HepG2 (cell line): ENCODE results near the gene APC2. TPM values are rescaled to one million over a fixed set of nuclear protein-coding genes. Genes with fewer than 3 reads are reported as not detected.

Experiments
- ATAC-seq: fragments of 200-7000 bp; cut with Tn5 transposase; 3 replicates; pipeline ENCODE4 v1.9.1; 2020; ENCODE audit warnings: mild to moderate bottlenecking, moderate library complexity
- BruUV-seq: library from RNA; stranded (reverse); fragments of 400-500 nt; replicated peaks from 2 replicates; lab custom pipeline; 2021; lab: Mats Ljungman, UMichigan
- CTCF ChIA-PET: fragments of 300-600 bp; formaldehyde crosslinking; extraction: SDS; loops from one replicate; lab custom pipeline; 2021; ENCODE audit warnings: low total read pairs, inconsistent platforms, low intra/inter-chr PET ratio; lab: Yijun Ruan, JAX
- POLR2A ChIA-PET: fragments of 350-600 bp; sonication (Branson Sonifier 250); formaldehyde crosslinking; loops from one replicate; lab custom pipeline; 2020; ENCODE audit warnings: antibody characterized with exemption, inconsistent platforms; lab: Yijun Ruan, JAX
- DNase-seq: peaks from one replicate; pipeline ENCODE4 v3.0.0-alpha.2; 2015; ENCODE audit warnings: low spot score
- FAIRE-seq: peaks from 3 replicates; lab custom pipeline; 2011; peaks lifted over from hg19 to GRCh38; lab: Jason Lieb, UNC
- H2AFZ ChIP-seq: one replicate; pipeline ENCODE4 v1.6.1; 2011; ENCODE audit warnings: low read length, inconsistent platforms
- H3K27ac ChIP-seq: fragments of 300-600 bp; 3 replicates; pipeline ENCODE4 v1.8.0; 2011; ENCODE audit warnings: mixed run types, mild to moderate bottlenecking, mixed read lengths, low read length, inconsistent platforms; ENCODE audit not compliant: insufficient read depth; ENCODE audit errors: extremely low read length
- H3K27me3 ChIP-seq, 2 experiments: fragments of 200-600 bp in 1 of 2; 2 replicates in 1 of 2; 3 replicates in 1 of 2; pipeline versions ENCODE4 v1.6.0 to v1.8.0; 2011; ENCODE audit warnings: low read length in 2 of 2, mild to moderate bottlenecking in 2 of 2, moderate library complexity in 2 of 2, inconsistent platforms in 1 of 2; ENCODE audit not compliant: insufficient read depth in 2 of 2, control insufficient read depth in 1 of 2
- H3K36me3 ChIP-seq, 2 experiments: fragments of 200-600 bp in 1 of 2; replicated peaks in 1 of 2; 2 replicates in 1 of 2; 3 replicates in 1 of 2; pipeline versions ENCODE4 v1.5.1 to v1.8.0; 2011; ENCODE audit warnings: low read length in 2 of 2, inconsistent platforms in 1 of 2; ENCODE audit not compliant: insufficient read depth in 2 of 2, control insufficient read depth in 1 of 2
- H3K4me1 ChIP-seq: 2 replicates; pipeline ENCODE4 v1.5.1; 2012; ENCODE audit warnings: low read length, inconsistent platforms; ENCODE audit not compliant: insufficient read depth
- H3K4me2 ChIP-seq: 2 replicates; pipeline ENCODE4 v1.6.0; 2011; ENCODE audit warnings: low read depth, low read length, inconsistent platforms
- H3K4me3 ChIP-seq, 3 experiments: fragments of 200-600 bp in 1 of 3; sonication (generic), shearing (Covaris generic) in 1 of 3; replicated peaks in 1 of 3; 2 replicates each; pipeline ENCODE4 v1.5.1; 2011 to 2016; ENCODE audit warnings: low read length in 3 of 3, inconsistent platforms in 2 of 3, low read depth in 2 of 3, mild to moderate bottlenecking in 2 of 3, control low read depth in 1 of 3, mixed read lengths in 1 of 3; ENCODE audit not compliant: insufficient read depth in 1 of 3
- H3K79me2 ChIP-seq: one replicate; pipeline ENCODE4 v1.6.1; 2011; ENCODE audit warnings: low read length, inconsistent platforms; ENCODE audit not compliant: insufficient read depth
- H3K9ac ChIP-seq: 2 replicates; pipeline ENCODE4 v1.6.0; 2011; ENCODE audit warnings: mild to moderate bottlenecking, low read depth, low read length, inconsistent platforms; ENCODE audit not compliant: insufficient read depth
- H3K9me3 ChIP-seq: 2 replicates; pipeline ENCODE4 v1.5.1; 2012; ENCODE audit warnings: mild to moderate bottlenecking, low read length
- H4K20me1 ChIP-seq: 2 replicates; pipeline ENCODE4 v1.6.0; 2011; ENCODE audit warnings: inconsistent platforms, mild to moderate bottlenecking, low read length, moderate library complexity; ENCODE audit not compliant: insufficient read depth
- ADNP ChIP-seq: sonication (generic); formaldehyde crosslinking; IDR thresholded peaks from 2 replicates; pipeline ENCODE4 v1.4.0; 2020; ENCODE audit warnings: missing genetic modification reagents
- ATF7 ChIP-seq, 2 experiments: fragments of 450-650 bp in 1 of 2; sonication (generic) in 1 of 2; formaldehyde crosslinking in 1 of 2; IDR thresholded peaks; 2 replicates each; pipeline versions ENCODE4 v1.4.0 to v1.6.1; 2016 to 2020; ENCODE audit warnings: antibody characterized with exemption in 1 of 2, mild to moderate bottlenecking in 1 of 2, missing genetic modification reagents in 1 of 2
- CAMTA2 ChIP-seq: sonication (generic); formaldehyde crosslinking; IDR thresholded peaks from 2 replicates; pipeline ENCODE4 v1.4.0; 2020; ENCODE audit warnings: mild to moderate bottlenecking, missing genetic modification reagents, borderline replicate concordance
- CENPT ChIP-seq: sonication (generic); formaldehyde crosslinking; IDR thresholded peaks from 2 replicates; pipeline ENCODE4 v1.8.0; 2022; ENCODE audit warnings: low read depth, mild to moderate bottlenecking, moderate library complexity, missing genetic modification reagents
- DNMT1 ChIP-seq: sonication (generic); formaldehyde crosslinking; IDR thresholded peaks from 2 replicates; pipeline ENCODE4 v1.5.1; 2020; ENCODE audit warnings: mild to moderate bottlenecking, missing genetic modification reagents
- DPF2 ChIP-seq: sonication (generic); formaldehyde crosslinking; IDR thresholded peaks from 2 replicates; pipeline ENCODE4 v1.4.0; 2020; ENCODE audit warnings: mild to moderate bottlenecking, low read depth, missing genetic modification reagents, borderline replicate concordance
- GABPB1 ChIP-seq: IDR thresholded peaks from 2 replicates; pipeline ENCODE4 v1.6.1; 2016; ENCODE audit warnings: mild to moderate bottlenecking, missing genetic modification reagents, moderate library complexity, missing compliant biosample characterization
- HMG20B ChIP-seq: conservative IDR thresholded peaks from 2 replicates; pipeline ENCODE4 v1.6.1; 2016; ENCODE audit warnings: missing genetic modification reagents, missing compliant biosample characterization
- KLF11 ChIP-seq: IDR thresholded peaks from 2 replicates; pipeline ENCODE4 v1.6.1; 2016; ENCODE audit warnings: missing compliant biosample characterization
- MYC ChIP-seq: sonication (generic); formaldehyde crosslinking; IDR thresholded peaks from 2 replicates; pipeline ENCODE4 v1.9.0; 2021; ENCODE audit warnings: missing genetic modification reagents, borderline replicate concordance
- PAX8 ChIP-seq: sonication (generic); formaldehyde crosslinking; IDR thresholded peaks from 2 replicates; pipeline ENCODE4 v1.8.0; 2022; ENCODE audit warnings: mild to moderate bottlenecking, missing genetic modification reagents, borderline replicate concordance
- PRDM4 ChIP-seq: sonication (generic); formaldehyde crosslinking; IDR thresholded peaks from 2 replicates; pipeline ENCODE4 v1.9.0; 2021; ENCODE audit warnings: missing genetic modification reagents, borderline replicate concordance
- ZBTB3 ChIP-seq: sonication (generic); formaldehyde crosslinking; IDR thresholded peaks from 2 replicates; pipeline ENCODE4 v1.4.0; 2020; ENCODE audit warnings: low read depth, mild to moderate bottlenecking, moderate library complexity, missing genetic modification reagents, borderline replicate concordance
- ZBTB4 ChIP-seq: sonication (generic); formaldehyde crosslinking; IDR thresholded peaks from 2 replicates; pipeline ENCODE4 v1.4.0; 2020; ENCODE audit warnings: missing genetic modification reagents, mild to moderate bottlenecking, borderline replicate concordance
- ZNF251 ChIP-seq: sonication (generic); formaldehyde crosslinking; IDR thresholded peaks from 2 replicates; pipeline ENCODE4 v1.9.0; 2021; ENCODE audit warnings: mild to moderate bottlenecking, missing genetic modification reagents
- ZNF558 ChIP-seq: sonication (generic); formaldehyde crosslinking; IDR thresholded peaks from 2 replicates; pipeline ENCODE4 v1.9.0; 2022; ENCODE audit warnings: mild to moderate bottlenecking, missing genetic modification reagents, borderline replicate concordance
- ZNF703 ChIP-seq: sonication (generic); formaldehyde crosslinking; IDR thresholded peaks from 2 replicates; pipeline ENCODE4 v1.5.1; 2020; ENCODE audit warnings: missing genetic modification reagents, mild to moderate bottlenecking, moderate library complexity, borderline replicate concordance
- ZNF720 ChIP-seq: sonication (generic); formaldehyde crosslinking; IDR thresholded peaks from 2 replicates; pipeline ENCODE4 v1.4.0; 2020; ENCODE audit warnings: missing genetic modification reagents
- WGBS: methylation state at CpG from one replicate; pipeline ENCODE4 v1.1.6; 2017; ENCODE audit warnings: low lambda C conversion rate; 5-methylcytosine and 5-hydroxymethylcytosine counted together
- in situ Hi-C: cut with HindIII; loops from 2 replicates; pipeline ENCODE4 v1.10.0; 2017; ENCODE audit warnings: low pct_unique_long_range_greater_than_20kb; ENCODE audit not compliant: extremely low pct_ligation_motif_present
- intact Hi-C: fragments of 100-400 bp; cut with micrococcal nuclease; formaldehyde crosslinking; loops from one replicate; pipeline ENCODE4 v1.10.0; 2022; ENCODE audit not compliant: unreplicated experiment
- polyA plus RNA-seq, 8 experiments: library from polyadenylated mRNA; depleted of rRNA in 3 of 8; stranded (reverse) in 7 of 8; unstranded in 1 of 8; fragments of >200 nt; fragmentation: Illumina TruSeq in 4 of 8; extraction: Trizol in 4 of 8; gene quantifications; 2 replicates each; pipeline versions ENCODE4 v1.2.1 to v1.2.3, GENCODE V29; 2011 to 2016; ENCODE audit warnings: low read depth in 4 of 8, missing spikeins in 1 of 8, mixed read lengths in 1 of 8; ENCODE audit not compliant: insufficient read depth in 1 of 8
- total RNA-seq, 5 experiments: library from RNA; depleted of rRNA; stranded (reverse); fragments of >200 nt; fragmentation: Illumina TruSeq; extraction: Trizol; gene quantifications; 2 replicates each; pipeline ENCODE4 v1.2.3, GENCODE V29; 2016; ENCODE audit warnings: low read depth in 1 of 5

The APC2 gene
- total and polyA plus RNA-seq, 2 of the 13 experiments (the other 11 are each of a cell fraction or from before 2014, with no cell fraction given) = 0.08 to 0.22 TPM

- Histone ChIP-seq H3K4me1 (peaks cover 48% of the 10 kb centered on the region), H4K20me1 (0 out of 2 replicates have a peak, but pooled peaks cover 3% of the 10 kb centered on the region), H3K4me2 (peak within 1 kb of the TSS; percentile 67), H3K79me2 (peaks cover 16% of the 10 kb centered on the region), H2AFZ (no peak within 1 kb of the TSS), H3K9ac (peak within 1 kb of the TSS; percentile 74), H3K27me3 (no peaks in the 10 kb centered on the region), H3K9me3 (no peaks in the 10 kb centered on the region), H3K36me3 (peaks cover 2 to 8% of the 10 kb centered on the region in 2 experiments; a peak in 3 of 5 replicates), H3K4me3 (peak within 1 kb of the TSS; percentile 81 to 93 (median 90)), H3K27ac (peak within 1 kb of the TSS; percentile 84)
- FAIRE-seq = peak; percentile 83
- POLR2A ChIA-PET = no interaction called here
- CTCF ChIA-PET = no interaction called here
- peak; percentile 85 for DNase-seq
- in situ Hi-C loops (no loop called here), intact Hi-C loops (no loop called here)
- under 1% methylated on average over 21 of the region's 71 CpGs for WGBS
- ATAC-seq = peak; percentile 83
- no TSS peak for BruUV-seq
- TF ChIP-seq ZNF703 (CRISPR knock-in tag) = no peak
- TF ChIP-seq HMG20B (CRISPR knock-in tag) = 0 out of 2 replicates have a peak, but pooled peaks have one; percentile 10
- TF ChIP-seq ZBTB4 (CRISPR knock-in tag) = peak; percentile 27; the same call in 1 of the 2 replicates
- TF ChIP-seq CENPT (CRISPR knock-in tag) = no peak
- no peak for TF ChIP-seq ZBTB3 (CRISPR knock-in tag)
- TF ChIP-seq KLF11 (CRISPR knock-in tag) = peak; percentile 57; the same call in 1 of the 2 replicates
- TF ChIP-seq ZNF558 = peak; percentile 19; the same call in 1 of the 2 replicates
- TF ChIP-seq DPF2 (CRISPR knock-in tag) = no peak
- TF ChIP-seq ZNF251 (CRISPR knock-in tag) = no peak
- peak; percentile 92 for TF ChIP-seq ADNP (CRISPR knock-in tag)
- TF ChIP-seq ZNF720 = no peak
- peak; percentile 96 for TF ChIP-seq GABPB1 (CRISPR knock-in tag)
- no peak for TF ChIP-seq PRDM4 (CRISPR knock-in tag)
- TF ChIP-seq MYC (CRISPR knock-in tag) = peak; percentile 75
- no peak for TF ChIP-seq ATF7 (IDR thresholded peaks at IDR 0.05)
- TF ChIP-seq ATF7 (CRISPR knock-in tag; IDR thresholded peaks at IDR 0.05) = no peak
- TF ChIP-seq CAMTA2 (CRISPR knock-in tag) = 0 out of 2 replicates have a peak, but pooled peaks have one; percentile 62
- peak; percentile 49; the same call in 1 of the 2 replicates for TF ChIP-seq DNMT1
- no peak for TF ChIP-seq PAX8 (CRISPR knock-in tag)
These were observed 29.2 kb downstream of the APC2 start, which contains the start of gene C19orf25 for GRCh38 chr19:1478934-1479707. TSS of gene C19orf25 (minus strand) at chr19:1479215. CDS start at chr19:1478903, 312 bp downstream.
